HG03097 (cell line): Measurements from ENCODE around the gene TSBP1.
"Not testable (repeated sequence)": the region's sequence is repeated elsewhere in the genome, so short reads cannot be mapped to it uniquely, and the experiment has no call there.

Experiments used
- ATAC-seq: cut with Tn5 transposase; IDR thresholded peaks from one replicate; pipeline ENCODE4 v1.9.1; 2021; ENCODE audit not compliant: unreplicated experiment, low FRiP score

Gene TSBP1

DNA sequence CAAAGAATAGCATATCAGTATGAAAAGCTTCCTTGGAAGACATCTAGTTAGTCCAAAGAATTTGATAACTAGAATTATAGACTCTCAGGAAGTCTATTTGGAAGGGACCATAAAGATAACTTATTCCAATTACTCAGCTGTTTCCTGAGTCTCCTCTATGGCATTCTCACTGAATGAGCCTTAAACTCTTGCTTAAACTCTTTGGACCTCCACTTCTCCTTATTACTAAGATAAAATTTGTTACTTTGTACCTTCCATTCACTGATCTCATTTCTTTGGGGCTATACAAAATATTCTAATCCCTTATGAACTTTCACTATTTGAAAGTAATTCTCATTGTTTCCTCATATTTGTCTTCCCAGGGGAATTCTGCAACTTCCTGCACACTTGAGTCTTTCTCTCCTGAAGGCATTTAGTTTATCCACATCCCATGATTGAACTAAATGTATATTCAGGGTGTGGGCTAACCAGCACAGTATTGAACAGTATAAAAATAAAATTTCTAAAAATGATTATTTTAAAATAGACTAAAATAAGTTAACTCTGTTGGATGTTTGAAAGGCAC is 80.7 kb downstream of the TSBP1 start:
- no peak for ATAC-seq

DNA sequence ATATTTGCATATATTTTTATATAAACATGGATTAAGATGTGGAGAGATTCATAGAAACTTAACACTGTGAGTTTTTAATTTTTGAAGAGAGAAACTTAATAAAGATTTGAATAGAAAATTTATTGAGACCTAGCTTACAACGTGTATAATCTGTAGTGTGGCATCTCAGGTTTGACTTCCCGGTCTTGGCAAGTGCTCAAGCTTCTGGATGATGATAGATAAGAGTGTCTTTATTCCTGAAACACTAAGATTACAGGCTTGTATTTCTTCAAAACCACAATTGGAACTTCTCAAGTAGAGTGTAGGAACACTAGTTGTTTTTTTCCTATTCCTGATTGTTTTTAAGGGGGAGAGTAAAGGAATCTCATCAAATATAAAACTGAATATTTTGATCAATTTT is 83.3 kb downstream of the TSBP1 start:
- no peak for ATAC-seq

DNA sequence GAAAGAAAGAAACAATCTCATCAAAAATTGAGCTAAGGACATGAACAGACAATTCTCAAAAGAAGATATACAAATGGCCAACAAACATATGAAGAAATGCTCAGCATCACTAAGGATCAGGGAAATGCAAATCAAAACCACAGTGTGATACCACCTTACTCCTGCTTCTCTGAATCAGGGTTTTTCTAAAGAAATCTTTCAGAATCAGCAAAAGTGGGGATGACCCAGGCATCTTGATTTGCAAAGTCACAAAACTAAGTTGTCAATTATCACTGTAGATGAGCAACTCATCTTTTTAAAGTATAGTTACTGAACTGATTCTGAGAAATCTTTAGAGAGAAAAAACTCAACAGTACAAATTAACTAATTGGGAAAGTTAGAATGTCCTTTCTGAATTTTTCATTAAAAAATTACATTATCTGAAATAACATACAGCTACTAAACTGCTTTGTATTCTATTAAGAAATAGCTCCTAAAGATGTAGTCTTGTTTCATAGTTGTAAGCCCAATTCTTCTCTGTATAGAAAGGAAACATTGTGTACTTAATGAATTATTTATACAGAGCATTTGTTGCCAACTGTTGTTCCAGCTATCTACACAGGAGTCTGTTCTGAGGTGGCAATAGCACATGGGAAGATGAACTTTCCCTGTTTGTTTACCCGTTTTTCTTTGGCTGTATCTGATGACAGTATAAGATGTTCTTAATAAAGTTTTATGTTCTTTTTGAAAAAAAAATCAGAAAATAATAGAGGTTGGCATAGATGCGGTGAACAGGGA is 97.7 kb downstream of the TSBP1 start:
- ATAC-seq = not testable (repeated sequence)

DNA sequence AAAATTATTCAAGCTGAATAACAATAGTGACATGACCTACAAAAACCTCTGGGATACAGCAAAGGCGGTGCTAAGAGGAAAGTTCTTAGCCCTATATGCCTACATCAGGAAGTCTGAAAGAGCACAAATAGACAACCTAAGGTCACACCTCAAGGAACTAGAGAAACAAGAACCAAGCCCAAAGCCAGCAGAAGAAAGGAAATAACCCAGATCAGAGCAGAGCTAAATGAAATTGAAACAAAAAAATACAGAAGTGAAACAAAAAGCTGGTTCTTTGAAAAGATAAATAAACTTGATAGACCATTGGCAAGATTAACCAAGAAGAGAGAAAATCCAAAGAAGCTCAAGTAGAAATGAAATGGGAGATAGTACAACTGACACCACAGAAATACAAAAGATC is 100.3 kb downstream of the TSBP1 start:
- ATAC-seq = no peak

DNA sequence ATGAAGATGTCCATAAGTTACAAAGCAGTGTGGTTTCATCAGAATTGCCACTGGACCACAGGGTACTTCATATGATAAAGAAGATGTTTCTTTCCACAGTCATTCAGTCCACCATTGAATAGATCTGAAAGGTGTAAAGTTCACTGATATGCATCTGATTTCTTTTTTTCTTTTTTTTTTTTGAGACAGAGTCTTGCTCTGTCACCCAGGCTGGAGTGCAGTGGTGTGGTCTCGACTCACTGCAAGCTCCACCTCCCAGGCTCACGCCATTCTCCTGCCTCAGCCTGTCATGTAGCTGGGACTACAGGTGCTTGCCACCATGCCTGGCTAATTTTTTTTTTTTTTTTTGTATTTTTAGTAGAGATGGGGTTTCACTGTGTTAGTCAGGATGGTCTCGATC is 103.2 kb downstream of the TSBP1 start:
- ATAC-seq = not testable (repeated sequence)

DNA sequence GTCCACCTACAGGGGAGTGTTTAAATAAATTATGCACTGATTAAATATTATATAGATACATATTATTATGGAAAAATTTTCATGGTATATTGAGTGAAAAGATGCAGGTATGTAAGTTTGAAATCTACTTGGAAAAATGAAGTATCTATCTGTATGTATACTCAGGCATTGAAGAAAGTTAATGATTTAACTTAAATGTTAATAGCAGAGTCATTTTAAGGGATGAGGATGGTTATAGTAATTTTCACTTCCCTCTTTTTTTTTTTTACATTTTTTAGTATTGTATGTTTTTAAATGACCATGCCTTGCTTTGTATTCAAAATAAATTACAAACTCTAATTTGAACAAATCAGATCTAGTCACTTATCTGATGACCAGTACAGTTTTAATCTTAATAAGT is 104.7 kb downstream of the TSBP1 start:
- no peak for ATAC-seq

DNA sequence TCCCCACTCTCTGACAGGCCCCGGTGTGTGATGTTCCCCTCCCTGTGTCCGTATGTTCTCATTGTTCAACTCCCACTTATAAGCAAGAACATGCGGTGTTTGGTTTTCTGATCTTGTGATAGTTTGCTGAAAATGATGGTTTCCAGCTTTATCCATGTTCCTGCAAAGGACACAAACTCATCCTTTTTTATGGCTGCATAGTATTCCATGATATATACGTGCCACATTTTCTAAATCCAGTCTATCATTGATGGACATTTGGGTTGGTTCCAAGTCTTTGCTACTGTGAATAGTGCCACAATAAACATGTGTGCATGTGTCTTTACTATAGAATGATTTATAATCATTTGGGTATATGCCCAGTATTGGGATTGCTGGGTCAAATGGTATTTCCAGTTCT is 114.4 kb downstream of the TSBP1 start:
- ATAC-seq = not testable (repeated sequence)

DNA sequence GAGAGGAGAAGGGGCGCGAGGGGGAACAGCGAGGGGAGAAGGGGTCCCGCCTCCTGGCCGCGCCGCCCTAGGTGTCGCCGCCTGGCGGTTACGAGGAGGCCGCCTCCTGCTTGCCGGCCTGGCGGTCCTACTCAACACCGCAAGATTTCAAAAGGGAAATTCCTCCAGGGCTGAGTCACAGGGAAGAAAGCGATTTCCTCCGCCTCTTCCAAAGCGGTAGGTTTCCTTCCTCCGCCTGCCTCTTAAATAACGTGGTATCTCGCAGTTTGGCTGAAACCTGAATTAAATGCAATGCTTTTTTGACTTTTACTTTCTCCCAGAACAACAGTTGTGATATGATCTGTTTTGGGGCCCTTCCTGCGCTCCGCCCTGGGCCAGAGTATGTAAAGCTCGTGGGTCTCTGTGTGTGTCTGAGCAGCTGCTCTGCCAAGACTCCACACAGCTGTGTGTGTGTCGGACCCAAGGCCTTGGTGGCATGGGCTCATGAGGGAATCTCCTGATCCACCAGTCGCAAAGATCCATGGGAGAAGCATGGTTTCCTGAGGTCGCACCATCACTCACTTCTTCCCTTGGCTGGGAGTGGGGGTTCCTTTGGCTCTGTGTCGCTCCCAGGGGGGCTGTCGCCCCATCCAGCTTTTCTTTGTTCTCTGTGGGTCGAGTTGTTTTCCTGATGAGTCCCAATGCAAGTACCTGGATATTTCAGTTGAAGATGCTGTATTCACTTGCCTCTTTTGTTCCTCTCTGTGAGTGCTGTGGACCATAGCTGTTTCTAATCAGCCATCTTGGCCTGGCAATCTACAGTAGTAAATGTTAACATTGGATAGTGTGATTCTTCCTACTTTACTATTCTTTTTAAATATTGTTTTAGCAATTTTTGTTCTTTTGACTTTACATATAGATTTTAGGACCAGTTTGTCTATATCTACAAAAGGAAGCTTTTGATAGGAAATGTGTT is 116.2 kb downstream of the TSBP1 start:
- ATAC-seq = no peak

DNA sequence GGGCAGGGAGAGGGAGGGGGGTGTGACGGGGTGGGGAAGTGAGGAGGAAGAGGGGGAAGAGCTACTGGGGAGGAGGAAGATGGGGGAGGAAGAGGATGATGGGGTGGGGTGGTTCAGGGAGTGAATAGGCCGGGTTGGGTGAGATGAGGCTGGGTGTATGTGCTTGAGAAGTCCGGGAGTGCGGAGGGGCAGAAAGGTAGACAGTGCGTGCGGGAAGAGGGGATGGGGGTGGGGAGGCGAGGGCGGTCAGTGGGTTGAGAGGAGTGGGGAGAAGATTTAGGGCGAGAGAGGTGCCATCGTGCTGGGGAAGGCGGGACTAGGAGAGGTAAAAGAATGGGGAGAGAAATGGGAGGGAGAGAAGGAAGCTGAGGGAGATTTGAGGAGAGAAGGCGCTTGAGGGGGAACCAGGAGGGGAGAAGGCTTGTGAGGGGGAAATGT is 116.9 kb downstream of the TSBP1 start:
- no peak for ATAC-seq

DNA sequence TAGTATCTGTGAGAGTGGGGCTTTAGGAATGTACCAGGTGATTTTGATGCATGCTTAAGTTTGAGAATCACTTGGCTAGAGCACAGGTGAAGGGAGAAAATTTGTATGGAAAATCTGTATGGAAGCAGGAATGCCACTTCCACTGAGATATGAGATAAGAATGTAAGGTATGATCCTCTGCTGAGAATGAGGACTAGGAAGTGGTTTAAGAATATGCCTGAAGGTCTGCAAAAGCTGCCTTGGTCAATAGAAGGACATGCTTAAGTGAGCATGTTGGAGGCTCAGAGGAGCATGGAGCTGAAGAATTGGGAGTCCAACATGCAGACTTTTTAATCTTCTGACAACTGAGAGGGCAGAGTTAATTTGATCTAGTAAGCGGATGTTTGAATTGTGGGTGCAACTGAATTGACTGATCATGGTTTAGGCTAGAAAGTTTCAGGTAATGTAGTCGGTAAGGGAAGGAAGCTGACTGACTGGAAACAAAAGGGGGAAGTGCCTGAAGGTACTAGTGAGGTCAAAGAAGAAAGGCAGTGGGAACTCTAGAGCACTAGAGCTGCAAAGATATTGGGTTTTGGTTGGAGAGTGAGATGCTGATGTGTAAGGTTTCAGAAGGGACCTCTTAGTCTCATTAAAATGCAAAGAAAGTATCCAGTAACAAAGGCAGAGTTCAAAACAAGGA is 119.2 kb downstream of the TSBP1 start:
- no peak for ATAC-seq

DNA sequence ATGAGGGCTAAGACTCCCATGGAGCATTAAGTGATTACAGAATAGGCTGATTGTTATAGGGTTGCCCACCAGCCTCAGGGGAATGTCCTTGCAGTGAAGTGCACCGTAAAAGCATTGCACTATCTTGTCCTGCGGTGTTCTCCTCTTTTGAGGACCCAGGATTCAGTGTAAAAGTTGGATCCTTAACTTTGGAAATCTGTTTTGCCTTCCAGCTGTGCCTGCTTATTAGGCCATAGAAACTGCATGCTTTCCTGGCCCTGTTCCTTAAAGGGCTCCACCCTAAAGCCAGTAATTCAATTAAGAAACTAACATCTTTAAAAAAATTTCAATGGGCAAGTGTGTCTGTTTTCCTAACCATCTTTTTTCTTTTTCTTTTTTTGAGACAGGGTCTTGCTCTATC is 122.4 kb downstream of the TSBP1 start:
- no peak for ATAC-seq

DNA sequence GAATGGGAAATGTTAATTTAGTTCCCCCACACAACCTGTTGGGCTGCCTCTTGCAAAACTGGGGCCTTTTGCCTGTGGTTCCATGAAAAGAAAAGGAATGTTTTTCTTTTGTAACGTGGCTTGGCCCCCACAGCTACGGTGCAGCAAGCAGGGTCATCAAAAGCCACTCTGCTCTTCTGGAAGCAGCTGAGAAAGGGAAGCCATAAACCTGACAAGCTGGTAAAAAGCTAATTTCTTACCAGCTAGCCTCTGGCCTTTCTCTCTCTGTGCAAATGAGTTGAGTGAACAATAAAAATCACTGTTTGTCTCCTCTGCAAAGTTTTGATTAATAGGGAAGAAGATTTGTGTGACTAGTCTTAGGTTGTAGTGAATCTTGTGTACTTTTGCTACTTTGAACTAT is 124.3 kb downstream of the TSBP1 start:
- ATAC-seq = no peak

DNA sequence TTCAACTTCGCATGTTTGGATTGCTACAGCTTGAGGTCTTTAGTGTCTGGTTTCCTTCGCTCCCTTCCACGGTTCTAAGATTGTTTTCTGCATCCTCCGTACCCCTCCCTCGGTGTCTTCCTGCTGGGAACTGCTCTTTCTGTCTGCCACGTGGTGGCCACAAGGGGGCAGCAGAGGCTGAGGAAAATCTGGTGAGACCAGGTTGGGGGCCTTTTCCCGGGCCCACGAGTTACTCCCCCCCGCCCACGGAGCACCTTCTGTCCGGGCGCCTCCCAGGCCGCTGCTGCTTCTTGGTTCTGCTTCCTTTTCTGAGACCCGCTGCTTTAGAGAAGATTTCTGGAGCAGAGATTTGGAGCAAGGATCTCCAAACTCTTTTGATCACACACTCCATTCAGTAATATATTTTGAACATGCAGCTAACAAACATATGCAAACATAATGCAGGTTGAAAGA is 126.7 kb downstream of the TSBP1 start:
- no peak for ATAC-seq

DNA sequence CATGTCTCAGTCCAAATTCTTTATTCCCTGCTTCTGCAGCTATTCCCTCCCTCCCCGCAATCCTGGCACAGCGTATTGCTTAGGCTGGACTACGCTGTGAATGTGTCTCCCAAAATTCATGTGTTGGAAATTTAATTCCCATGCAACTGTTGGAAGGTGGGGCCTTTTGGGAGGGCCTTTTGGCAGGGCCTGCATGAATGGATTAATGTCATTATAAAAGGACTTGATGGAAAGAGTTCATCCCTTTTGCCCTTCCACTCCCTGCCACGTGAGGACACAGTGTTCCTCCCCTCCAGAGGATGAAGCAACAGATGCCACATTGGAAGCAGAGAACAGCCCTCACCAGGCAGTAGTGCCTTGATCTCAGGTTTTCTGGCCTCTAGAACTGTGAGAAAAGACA is 127.4 kb downstream of the TSBP1 start:
- no peak for ATAC-seq
